ENCODE measurements around the gene RNF183.

RNF183 gene

DNA sequence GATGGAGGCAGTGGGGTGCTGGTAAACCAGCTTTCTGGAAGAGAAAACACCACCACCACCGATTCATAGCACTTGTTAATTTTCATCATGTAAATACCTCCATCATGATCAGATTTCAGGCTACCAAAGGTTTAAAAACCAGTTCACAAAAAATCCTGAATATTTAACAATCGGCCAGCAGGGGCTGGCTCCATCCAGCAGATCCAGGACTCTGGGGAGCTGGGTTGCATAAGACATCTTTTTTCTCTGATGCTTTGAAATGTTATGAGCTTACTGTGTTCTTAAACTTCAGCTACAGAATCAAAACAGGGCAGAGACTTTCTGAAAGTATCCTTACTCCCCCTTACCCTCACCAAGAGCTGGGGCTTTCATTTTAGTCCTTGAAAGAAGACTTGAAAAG lies 14.6 kb upstream of the RNF183 start:
- H3K9me3 ChIP-seq (ENCODE audit: control insufficient read depth, insufficient read depth, low read length), result no peaks in the 10 kb centered on the region
- H3K27ac ChIP-seq (ENCODE audit: low read depth, low read length), result no peak overlapping the region
- no peaks in the 10 kb centered on the region for H3K36me3 ChIP-seq (ENCODE audit: control insufficient read depth, insufficient read depth, low read length)
- H3K4me1 ChIP-seq (ENCODE audit: control insufficient read depth, insufficient read depth, low read length), result no peaks in the 10 kb centered on the region
- H3K27me3 ChIP-seq (ENCODE audit: control insufficient read depth, insufficient read depth, low read length), result no peaks in the 10 kb centered on the region
- H3K4me3 ChIP-seq (ENCODE audit: low read depth, low read length), result no peak overlapping the region
- no peak overlapping the region for H3K9ac ChIP-seq (ENCODE audit: low read depth, low read length)

GRCh38 chr9:113316030-113316429 lies 12.9 kb upstream of the RNF183 start:
- Histone ChIP-seq H3K4me3 (ENCODE audit: low read depth, low read length) (no peak overlapping the region), H3K9me3 (ENCODE audit: control insufficient read depth, insufficient read depth, low read length) (no peaks in the 10 kb centered on the region), H3K4me1 (ENCODE audit: control insufficient read depth, insufficient read depth, low read length) (no peaks in the 10 kb centered on the region), H3K36me3 (ENCODE audit: control insufficient read depth, insufficient read depth, low read length) (no peaks in the 10 kb centered on the region), H3K9ac (ENCODE audit: low read depth, low read length) (no peak overlapping the region), H3K27me3 (ENCODE audit: control insufficient read depth, insufficient read depth, low read length) (no peaks in the 10 kb centered on the region), H3K27ac (ENCODE audit: low read depth, low read length) (no peak overlapping the region)

DNA sequence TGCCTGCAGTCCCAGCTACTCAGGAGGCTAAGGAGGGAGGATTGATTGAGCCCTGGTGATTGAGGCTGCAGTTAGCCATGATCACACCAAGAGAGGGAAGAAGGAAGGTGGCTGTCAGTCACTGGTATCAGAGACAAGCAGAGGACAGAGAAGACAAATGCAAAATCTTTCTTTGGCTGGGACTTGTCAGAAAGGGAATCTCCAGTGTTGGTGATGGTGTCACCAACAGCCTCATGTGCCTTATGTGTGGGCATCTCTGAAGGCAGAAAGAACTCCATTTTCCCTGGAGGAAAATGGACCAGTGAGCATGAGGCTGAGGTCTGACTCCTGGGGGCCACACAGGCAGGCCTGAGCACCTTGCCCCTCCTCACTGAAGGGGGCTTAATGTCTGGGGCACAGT lies 12.1 kb upstream of the RNF183 start:
- Histone ChIP-seq H3K36me3 (ENCODE audit: control insufficient read depth, insufficient read depth, low read length) (no peaks in the 10 kb centered on the region), H3K27me3 (ENCODE audit: control insufficient read depth, insufficient read depth, low read length) (no peaks in the 10 kb centered on the region)

DNA sequence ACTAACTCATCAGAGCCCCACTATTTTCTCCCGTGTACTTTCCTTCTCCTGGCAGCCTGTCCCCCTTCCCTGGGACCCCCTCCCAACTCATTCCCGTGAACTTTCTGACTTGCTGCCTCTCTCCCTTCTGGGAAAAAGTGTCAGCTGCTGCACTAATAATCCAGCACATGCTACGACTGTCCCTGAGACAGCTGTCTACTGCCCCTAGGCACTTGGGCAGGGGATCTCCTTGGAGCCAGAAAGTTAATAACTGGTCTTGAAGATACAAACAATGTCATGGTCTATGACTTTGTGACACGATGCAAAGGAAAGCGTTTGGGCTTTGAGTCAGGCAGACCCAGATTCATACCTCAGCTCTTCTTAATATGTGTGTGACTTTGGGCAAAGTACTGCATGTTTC lies 10.1 kb upstream of the RNF183 start:
- H3K27me3 ChIP-seq (ENCODE audit: control insufficient read depth, insufficient read depth, low read length), result no peaks in the 10 kb centered on the region
- H3K9ac ChIP-seq (ENCODE audit: low read depth, low read length), result no peak overlapping the region
- no peak overlapping the region for H3K27ac ChIP-seq (ENCODE audit: low read depth, low read length)
- H3K9me3 ChIP-seq (ENCODE audit: control insufficient read depth, insufficient read depth, low read length), result no peaks in the 10 kb centered on the region
- no peaks in the 10 kb centered on the region for H3K36me3 ChIP-seq (ENCODE audit: control insufficient read depth, insufficient read depth, low read length)
- H3K4me1 ChIP-seq (ENCODE audit: control insufficient read depth, insufficient read depth, low read length), result no peaks in the 10 kb centered on the region
- H3K4me3 ChIP-seq (ENCODE audit: low read depth, low read length), result no peak overlapping the region

More for the DNA sequence above, 12.1 kb upstream of the RNF183 start:
- Histone ChIP-seq H3K4me1 (ENCODE audit: control insufficient read depth, insufficient read depth, low read length) (no peaks in the 10 kb centered on the region), H3K27ac (ENCODE audit: low read depth, low read length) (no peak overlapping the region), H3K9ac (ENCODE audit: low read depth, low read length) (no peak overlapping the region), H3K9me3 (ENCODE audit: control insufficient read depth, insufficient read depth, low read length) (no peaks in the 10 kb centered on the region), H3K4me3 (ENCODE audit: low read depth, low read length) (no peak overlapping the region)

GRCh38 chr9:113311961-113312360 lies 8.8 kb upstream of the RNF183 start:
- H3K4me1 ChIP-seq (ENCODE audit: control insufficient read depth, insufficient read depth, low read length), result no peaks in the 10 kb centered on the region

DNA sequence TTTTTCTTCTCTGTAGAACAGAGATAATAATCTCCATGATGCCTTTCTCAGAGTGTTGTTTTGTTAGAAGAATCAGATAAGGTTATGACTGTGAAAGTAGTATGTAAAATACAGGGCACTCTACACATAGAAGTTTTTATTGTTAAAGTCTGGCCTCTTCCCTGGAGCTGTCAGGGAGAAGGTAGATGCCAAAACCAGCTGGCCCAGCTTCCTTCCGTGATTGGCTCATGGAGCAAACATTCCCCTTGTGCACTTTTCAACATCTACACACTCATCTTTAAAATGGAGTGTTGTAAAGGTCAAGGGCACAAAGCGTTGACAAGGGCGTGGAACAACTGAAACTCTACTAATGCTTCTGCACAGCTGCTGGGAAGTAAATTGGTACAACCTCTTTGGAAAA lies 7.4 kb upstream of the RNF183 start:
- H3K9ac ChIP-seq (ENCODE audit: low read depth, low read length), result no peak overlapping the region
- H3K9me3 ChIP-seq (ENCODE audit: control insufficient read depth, insufficient read depth, low read length), result no peaks in the 10 kb centered on the region
- no peak overlapping the region for H3K27ac ChIP-seq (ENCODE audit: low read depth, low read length)
- no peak overlapping the region for H3K4me3 ChIP-seq (ENCODE audit: low read depth, low read length)
- H3K27me3 ChIP-seq (ENCODE audit: control insufficient read depth, insufficient read depth, low read length), result no peaks in the 10 kb centered on the region
- no peaks in the 10 kb centered on the region for H3K36me3 ChIP-seq (ENCODE audit: control insufficient read depth, insufficient read depth, low read length)
- H3K4me1 ChIP-seq (ENCODE audit: control insufficient read depth, insufficient read depth, low read length), result no peaks in the 10 kb centered on the region

More at GRCh38 chr9:113311961-113312360, 8.8 kb upstream of the RNF183 start:
- Histone ChIP-seq H3K9me3 (ENCODE audit: control insufficient read depth, insufficient read depth, low read length) (no peaks in the 10 kb centered on the region), H3K27ac (ENCODE audit: low read depth, low read length) (no peak overlapping the region), H3K27me3 (ENCODE audit: control insufficient read depth, insufficient read depth, low read length) (no peaks in the 10 kb centered on the region), H3K4me3 (ENCODE audit: low read depth, low read length) (no peak overlapping the region), H3K36me3 (ENCODE audit: control insufficient read depth, insufficient read depth, low read length) (no peaks in the 10 kb centered on the region), H3K9ac (ENCODE audit: low read depth, low read length) (no peak overlapping the region)

GRCh38 chr9:113309204-113309813 lies 6.1 kb upstream of the RNF183 start:
- H3K27me3 ChIP-seq (ENCODE audit: control insufficient read depth, insufficient read depth, low read length), result no peaks in the 10 kb centered on the region
- no peaks in the 10 kb centered on the region for H3K9me3 ChIP-seq (ENCODE audit: control insufficient read depth, insufficient read depth, low read length)
- no peak overlapping the region for H3K9ac ChIP-seq (ENCODE audit: low read depth, low read length)
- no peak overlapping the region for H3K4me3 ChIP-seq (ENCODE audit: low read depth, low read length)
- H3K36me3 ChIP-seq (ENCODE audit: control insufficient read depth, insufficient read depth, low read length), result no peaks in the 10 kb centered on the region
- H3K4me1 ChIP-seq (ENCODE audit: control insufficient read depth, insufficient read depth, low read length), result no peaks in the 10 kb centered on the region
- H3K27ac ChIP-seq (ENCODE audit: low read depth, low read length), result no peak overlapping the region

- no peaks in the 10 kb centered on the region for H3K36me3 ChIP-seq (ENCODE audit: control insufficient read depth, insufficient read depth, low read length)
- no peaks in the 10 kb centered on the region for H3K9me3 ChIP-seq (ENCODE audit: control insufficient read depth, insufficient read depth, low read length)
- no peaks in the 10 kb centered on the region for H3K27me3 ChIP-seq (ENCODE audit: control insufficient read depth, insufficient read depth, low read length)
- no peak overlapping the region for H3K4me3 ChIP-seq (ENCODE audit: low read depth, low read length)
- H3K9ac ChIP-seq (ENCODE audit: low read depth, low read length), result no peak overlapping the region
- H3K27ac ChIP-seq (ENCODE audit: low read depth, low read length), result no peak overlapping the region
- no peaks in the 10 kb centered on the region for H3K4me1 ChIP-seq (ENCODE audit: control insufficient read depth, insufficient read depth, low read length)
Observed at GRCh38 chr9:113307396-113307975, 4.3 kb upstream of the RNF183 start.

DNA sequence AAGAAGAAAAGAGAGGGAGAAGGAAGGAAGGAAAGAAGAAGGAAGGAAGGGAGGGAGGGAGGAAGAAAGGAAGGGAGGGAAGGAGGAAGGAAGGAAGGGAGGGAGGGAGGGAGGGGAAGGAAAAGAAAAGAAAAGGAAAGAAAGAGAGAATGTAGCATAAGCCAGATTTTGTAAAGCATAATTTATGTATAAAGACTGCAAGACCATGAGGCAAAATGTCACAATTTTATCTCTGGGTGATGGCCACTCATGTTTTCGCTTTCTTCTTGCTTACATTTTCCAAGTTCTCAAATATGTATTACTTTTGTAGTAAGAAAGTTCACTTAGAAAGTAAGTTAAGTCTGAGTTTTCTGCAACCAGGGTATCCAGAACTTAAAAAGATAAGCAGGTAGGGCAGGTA lies 3.4 kb upstream of the RNF183 start:
- Histone ChIP-seq H3K27ac (ENCODE audit: low read depth, low read length) (no peak overlapping the region), H3K9ac (ENCODE audit: low read depth, low read length) (no peak overlapping the region), H3K27me3 (ENCODE audit: control insufficient read depth, insufficient read depth, low read length) (no peaks in the 10 kb centered on the region), H3K36me3 (ENCODE audit: control insufficient read depth, insufficient read depth, low read length) (no peaks in the 10 kb centered on the region), H3K4me3 (ENCODE audit: low read depth, low read length) (no peak overlapping the region), H3K4me1 (ENCODE audit: control insufficient read depth, insufficient read depth, low read length) (no peaks in the 10 kb centered on the region), H3K9me3 (ENCODE audit: control insufficient read depth, insufficient read depth, low read length) (no peaks in the 10 kb centered on the region)

DNA sequence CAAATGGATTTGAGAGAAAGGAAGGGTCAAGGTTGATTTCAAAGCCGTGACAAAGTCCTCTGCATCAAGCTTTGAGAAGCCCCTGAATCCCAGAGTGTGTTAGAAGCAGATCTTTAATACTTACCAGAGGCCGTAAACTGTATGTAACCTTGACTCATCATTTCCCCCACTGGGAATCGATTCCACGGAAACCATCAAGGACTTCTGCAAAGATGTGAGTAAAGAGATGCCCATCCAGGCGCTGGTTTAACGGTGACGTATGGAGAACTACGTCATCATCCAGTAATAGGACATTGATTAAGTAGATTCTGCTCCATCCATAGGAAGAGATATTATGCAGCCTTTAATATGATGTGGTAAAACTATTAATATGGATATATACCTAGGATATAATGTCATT lies 1.6 kb downstream of the RNF183 start:
- Histone ChIP-seq H3K9me3 (ENCODE audit: control insufficient read depth, insufficient read depth, low read length) (no peaks in the 10 kb centered on the region), H3K27me3 (ENCODE audit: control insufficient read depth, insufficient read depth, low read length) (no peaks in the 10 kb centered on the region), H3K36me3 (ENCODE audit: control insufficient read depth, insufficient read depth, low read length) (no peaks in the 10 kb centered on the region), H3K9ac (ENCODE audit: low read depth, low read length) (no peak overlapping the region), H3K4me1 (ENCODE audit: control insufficient read depth, insufficient read depth, low read length) (no peaks in the 10 kb centered on the region), H3K4me3 (ENCODE audit: low read depth, low read length) (no peak overlapping the region), H3K27ac (ENCODE audit: low read depth, low read length) (no peak overlapping the region)

- H3K4me1 ChIP-seq (ENCODE audit: control insufficient read depth, insufficient read depth, low read length), result no peaks in the 10 kb centered on the region
- H3K9ac ChIP-seq (ENCODE audit: low read depth, low read length), result no peak overlapping the region
- H3K36me3 ChIP-seq (ENCODE audit: control insufficient read depth, insufficient read depth, low read length), result no peaks in the 10 kb centered on the region
- no peak overlapping the region for H3K4me3 ChIP-seq (ENCODE audit: low read depth, low read length)
- no peaks in the 10 kb centered on the region for H3K9me3 ChIP-seq (ENCODE audit: control insufficient read depth, insufficient read depth, low read length)
- no peaks in the 10 kb centered on the region for H3K27me3 ChIP-seq (ENCODE audit: control insufficient read depth, insufficient read depth, low read length)
- no peak overlapping the region for H3K27ac ChIP-seq (ENCODE audit: low read depth, low read length)
Observed at GRCh38 chr9:113299800-113300292, 3.3 kb downstream of the RNF183 start.
